Inflammatory macrophage (primary cell): Measurements from ENCODE around the gene ATP11A.

Source experiments
- DNase-seq, 2 donors: peaks; one replicate each; pipeline ENCODE4 v3.0.0-alpha.2; 2020 to 2022

Gene ATP11A

GRCh38 chr13:112761701-112762689 is 72.2 kb downstream of the ATP11A start:
- no peak for DNase-seq

- DNase-seq: no peak
Observed at GRCh38 chr13:112762690-112763080, 72.8 kb downstream of the ATP11A start.

GRCh38 chr13:112764028-112764427 is 74.2 kb downstream of the ATP11A start:
- no peak for DNase-seq

- DNase-seq: no peak
Observed at GRCh38 chr13:112764864-112765561, 75.2 kb downstream of the ATP11A start.

GRCh38 chr13:112765731-112766130 is 75.9 kb downstream of the ATP11A start:
- no peak for DNase-seq

GRCh38 chr13:112766336-112766735 is 76.5 kb downstream of the ATP11A start:
- no peak for DNase-seq

- peak; percentile 89 to 94 for DNase-seq
Observed at GRCh38 chr13:112767506-112768471, 78.0 kb downstream of the ATP11A start.

- DNase-seq: peak in 1 of 2 donors; percentile 25
Observed at GRCh38 chr13:112768795-112769481, 79.1 kb downstream of the ATP11A start.

GRCh38 chr13:112769615-112770014 is 79.8 kb downstream of the ATP11A start:
- DNase-seq: no peak

GRCh38 chr13:112770504-112770903 is 80.7 kb downstream of the ATP11A start:
- DNase-seq: peak in 1 of 2 donors; percentile 16

GRCh38 chr13:112771139-112771876 is 81.5 kb downstream of the ATP11A start:
- no peak for DNase-seq

GRCh38 chr13:112771877-112772538 is 82.2 kb downstream of the ATP11A start:
- DNase-seq: no peak

- DNase-seq: no peak
Observed at GRCh38 chr13:112772539-112772909, 82.7 kb downstream of the ATP11A start.

GRCh38 chr13:112772929-112773328 is 83.1 kb downstream of the ATP11A start:
- no peak for DNase-seq

- DNase-seq: no peak
Observed at GRCh38 chr13:112773601-112774447, 84.0 kb downstream of the ATP11A start.

- DNase-seq: no peak
Observed at GRCh38 chr13:112774448-112774792, 84.6 kb downstream of the ATP11A start.

GRCh38 chr13:112774829-112775565 is 85.2 kb downstream of the ATP11A start:
- DNase-seq: no peak

GRCh38 chr13:112775791-112776279 is 86.0 kb downstream of the ATP11A start:
- DNase-seq: no peak

GRCh38 chr13:112776354-112776753 is 86.5 kb downstream of the ATP11A start:
- no peak for DNase-seq
